ENCODE data around the gene HTR7. TPM values are rescaled to one million over a fixed set of nuclear protein-coding genes. Genes with fewer than 3 reads are reported as not detected.
A peak's percentile ranks its signal among the peaks of the same experiment; 100 is the strongest.

Gene HTR7
- total RNA-seq, 2 experiments from 2014 or later = 0.08 TPM

- Histone ChIP-seq H3K4me3 (ENCODE audit: low read length) (no peak overlapping the region), H3K4me1 (ENCODE audit: insufficient read depth, low read length) (peaks cover 15% of the 10 kb centered on the region), H3K27me3 (ENCODE audit: control insufficient read depth in 1 of 2, insufficient read depth in 2 of 2, low read length in 2 of 2) (peaks cover 15 to 25% of the 10 kb centered on the region in 2 experiments), H3K9me3 (ENCODE audit: control insufficient read depth in 1 of 2, insufficient read depth in 1 of 2, low read length in 2 of 2) (peaks cover 0 to 5% of the 10 kb centered on the region in 2 experiments), H3K36me3 (ENCODE audit: insufficient read depth, low read length) (no peaks in the 10 kb centered on the region), H3K27ac (ENCODE audit: low read depth in 1 of 2, low read length in 2 of 2) (no peak overlapping the region)
- CTCF ChIA-PET = no interaction called here
- ATAC-seq (ENCODE audit: poor library complexity) = no peak
- no peak overlapping the region for H3K4me3 Mint-ChIP-seq
- TF ChIP-seq, protein P1, sequence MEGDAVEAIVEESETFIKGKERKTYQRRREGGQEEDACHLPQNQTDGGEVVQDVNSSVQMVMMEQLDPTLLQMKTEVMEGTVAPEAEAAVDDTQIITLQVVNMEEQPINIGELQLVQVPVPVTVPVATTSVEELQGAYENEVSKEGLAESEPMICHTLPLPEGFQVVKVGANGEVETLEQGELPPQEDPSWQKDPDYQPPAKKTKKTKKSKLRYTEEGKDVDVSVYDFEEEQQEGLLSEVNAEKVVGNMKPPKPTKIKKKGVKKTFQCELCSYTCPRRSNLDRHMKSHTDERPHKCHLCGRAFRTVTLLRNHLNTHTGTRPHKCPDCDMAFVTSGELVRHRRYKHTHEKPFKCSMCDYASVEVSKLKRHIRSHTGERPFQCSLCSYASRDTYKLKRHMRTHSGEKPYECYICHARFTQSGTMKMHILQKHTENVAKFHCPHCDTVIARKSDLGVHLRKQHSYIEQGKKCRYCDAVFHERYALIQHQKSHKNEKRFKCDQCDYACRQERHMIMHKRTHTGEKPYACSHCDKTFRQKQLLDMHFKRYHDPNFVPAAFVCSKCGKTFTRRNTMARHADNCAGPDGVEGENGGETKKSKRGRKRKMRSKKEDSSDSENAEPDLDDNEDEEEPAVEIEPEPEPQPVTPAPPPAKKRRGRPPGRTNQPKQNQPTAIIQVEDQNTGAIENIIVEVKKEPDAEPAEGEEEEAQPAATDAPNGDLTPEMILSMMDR (IDR thresholded peaks at IDR 0.05) = no peak
- no peaks in the 10 kb centered on the region for H3K36me3 Mint-ChIP-seq (ENCODE audit: low read depth)
- H3K27ac Mint-ChIP-seq = no peak overlapping the region
- DNase-seq = no peak
- POLR2A ChIA-PET = interaction anchor here (1.4 kb wide), 1 partner anchor 11 kb away, joined by 5 read pairs; the partner anchor contains the start of gene RPP30
- intact Hi-C loops (cut with DNase I, micrococcal nuclease) = loop anchor here (2.0 to 10.0 kb wide), 3 partner anchors 110 to 1436 kb away; no protein-coding TSS in a partner anchor
- H3K27me3 Mint-ChIP-seq = peaks cover 81% of the 10 kb centered on the region
- H3K4me1 Mint-ChIP-seq (ENCODE audit: low read depth) = peaks cover 6% of the 10 kb centered on the region
- H3K9me3 Mint-ChIP-seq = no peaks in the 10 kb centered on the region
These were observed 3.0 kb upstream of the HTR7 start for GRCh38 chr10:90860790-90861189.

DNA sequence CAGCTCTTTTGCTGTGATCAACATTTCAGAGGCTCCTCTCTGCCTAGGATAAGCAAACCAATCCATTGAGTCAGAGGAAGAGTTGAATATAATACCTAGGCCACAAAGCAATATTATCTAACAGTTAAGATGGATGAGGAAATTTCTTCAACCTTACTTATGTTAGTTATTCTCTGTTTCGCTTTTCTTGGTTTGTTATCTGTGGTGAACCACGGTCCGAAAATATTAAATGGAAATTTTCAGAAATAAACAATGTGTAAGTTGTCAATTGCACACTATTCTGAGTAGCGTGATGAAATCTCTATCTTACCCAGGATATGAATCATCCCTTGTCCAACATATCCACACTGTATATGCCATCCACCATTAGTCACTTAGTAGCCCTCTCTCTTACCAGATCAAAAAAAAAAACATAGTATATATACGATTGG is 1.5 kb upstream of the HTR7 start:
- no peak overlapping the region for H3K27ac ChIP-seq (ENCODE audit: low read depth in 1 of 2, low read length in 2 of 2)
- CTCF ChIA-PET = interaction anchor here (1.2 to 1.6 kb wide), 2 partner anchors 20 to 53 kb away, joined by 3 to 4 read pairs; no protein-coding TSS in a partner anchor

GRCh38 chr10:90858461-90858968 is 676 bp upstream of the HTR7 start:
- H3K4me1 Mint-ChIP-seq (ENCODE audit: low read depth) = peaks cover 6% of the 10 kb centered on the region
- H3K4me3 Mint-ChIP-seq = peak overlapping the region; percentile 90
- intact Hi-C loops (cut with DNase I, micrococcal nuclease) = no loop called here
- H3K27me3 Mint-ChIP-seq = peaks cover 83% of the 10 kb centered on the region
- H3K27ac Mint-ChIP-seq = no peak overlapping the region
- TF ChIP-seq, protein P1 (IDR thresholded peaks at IDR 0.05) = no peak
- POLR2A ChIA-PET = interaction anchor here (0.9 kb wide), 1 partner anchor 305 kb away, joined by 6 read pairs; no protein-coding TSS in a partner anchor
- CTCF ChIA-PET = interaction anchor here (1.2 to 1.6 kb wide), 3 partner anchors 13 to 54 kb away, joined by 3 to 4 read pairs (median 4); partner anchors contain the start of gene RPP30
- ATAC-seq (ENCODE audit: poor library complexity) (no peak), DNase-seq (no peak)
- Histone ChIP-seq H3K4me1 (ENCODE audit: insufficient read depth, low read length) (peaks cover 15% of the 10 kb centered on the region), H3K27me3 (ENCODE audit: control insufficient read depth in 1 of 2, insufficient read depth in 2 of 2, low read length in 2 of 2) (peaks cover 29 to 48% of the 10 kb centered on the region in 2 experiments), H3K4me3 (ENCODE audit: low read length) (peak overlapping the region; percentile 51), H3K36me3 (ENCODE audit: insufficient read depth, low read length) (no peaks in the 10 kb centered on the region), H3K9me3 (ENCODE audit: control insufficient read depth in 1 of 2, insufficient read depth in 1 of 2, low read length in 2 of 2) (peaks cover 0 to 5% of the 10 kb centered on the region in 2 experiments), H3K27ac (ENCODE audit: low read depth in 1 of 2, low read length in 2 of 2) (no peak overlapping the region)
- H3K36me3 Mint-ChIP-seq (ENCODE audit: low read depth) = no peaks in the 10 kb centered on the region
- no peaks in the 10 kb centered on the region for H3K9me3 Mint-ChIP-seq

More for the DNA sequence above, 1.5 kb upstream of the HTR7 start:
- ATAC-seq (ENCODE audit: poor library complexity) (no peak), DNase-seq (peak in 2 of 14 experiments; percentile 27 to 44)
- no peaks in the 10 kb centered on the region for H3K36me3 ChIP-seq (ENCODE audit: insufficient read depth, low read length)
- Mint-ChIP-seq H3K36me3 (ENCODE audit: low read depth) (no peaks in the 10 kb centered on the region), H3K4me3 (peak overlapping the region; percentile 90), H3K9me3 (no peaks in the 10 kb centered on the region), H3K4me1 (ENCODE audit: low read depth) (peaks cover 6% of the 10 kb centered on the region), H3K27ac (no peak overlapping the region), H3K27me3 (peaks cover 82% of the 10 kb centered on the region)
- H3K27me3 ChIP-seq (ENCODE audit: control insufficient read depth in 1 of 2, insufficient read depth in 2 of 2, low read length in 2 of 2) = peaks cover 21 to 40% of the 10 kb centered on the region in 2 experiments
- H3K4me1 ChIP-seq (ENCODE audit: insufficient read depth, low read length) = peaks cover 15% of the 10 kb centered on the region
- POLR2A ChIA-PET = no interaction called here
- TF ChIP-seq, protein P1 (IDR thresholded peaks at IDR 0.05) = no peak
- H3K4me3 ChIP-seq (ENCODE audit: low read length) = no peak overlapping the region
- peaks cover 0 to 5% of the 10 kb centered on the region in 2 experiments for H3K9me3 ChIP-seq (ENCODE audit: control insufficient read depth in 1 of 2, insufficient read depth in 1 of 2, low read length in 2 of 2)
- intact Hi-C loops (cut with DNase I, micrococcal nuclease) = no loop called here

All from CD4-positive, alpha-beta T cell (primary cell).